ENCODE data around the gene WRAP73. TPM values are rescaled to one million over a fixed set of nuclear protein-coding genes. Genes with fewer than 3 reads are reported as not detected.
"Not testable (repeated sequence)": the region's sequence is repeated elsewhere in the genome, so short reads cannot be mapped to it uniquely, and the experiment has no call there.

The WRAP73 gene
- total RNA-seq, 2 donors from 2014 or later: 39.9 TPM

GRCh38 chr1:3622102-3622501, 27.8 kb downstream of the WRAP73 start:
- peaks cover 33% of the 10 kb centered on the region for H3K4me1 Mint-ChIP-seq (ENCODE audit: low read depth)

DNA sequence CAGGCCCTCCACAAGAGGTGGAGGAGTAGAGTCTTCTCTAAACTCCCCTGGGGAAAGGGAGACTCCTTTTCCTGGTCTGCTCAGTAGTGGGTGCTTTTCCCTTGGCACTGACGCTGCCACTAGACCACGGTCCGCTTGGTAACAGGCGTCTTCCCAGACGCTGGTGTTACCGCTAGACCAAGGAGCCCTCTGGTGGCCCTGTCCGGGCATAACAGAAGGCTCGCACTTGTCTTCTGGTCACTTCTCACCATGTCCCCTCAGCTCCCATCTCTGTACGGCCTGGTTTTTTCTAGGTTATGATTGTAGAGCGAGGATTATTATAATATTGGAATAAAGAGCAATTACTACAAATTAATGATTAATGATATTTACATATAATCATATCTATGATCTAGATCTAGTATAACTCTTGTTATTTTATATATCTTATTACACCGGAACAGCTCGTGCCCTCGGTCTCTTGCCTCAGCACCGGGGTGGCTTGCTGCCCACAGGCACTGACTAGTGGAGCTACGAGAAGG, 28.7 kb downstream of the WRAP73 start:
- ATAC-seq (replicated peaks in 1 of 2); H3K27ac Mint-ChIP-seq; H3K9me3 Mint-ChIP-seq; H3K4me3 Mint-ChIP-seq; H3K36me3 Mint-ChIP-seq (ENCODE audit: insufficient read depth in 2 of 2); H3K27me3 Mint-ChIP-seq (ENCODE audit: low read depth): not testable (repeated sequence)
- peak in 1 of 2 donors; percentile 18 for DNase-seq
- peaks cover 31% of the 10 kb centered on the region for H3K4me1 Mint-ChIP-seq (ENCODE audit: low read depth)

More at GRCh38 chr1:3622102-3622501, 27.8 kb downstream of the WRAP73 start:
- not testable (repeated sequence) for DNase-seq; H3K36me3 Mint-ChIP-seq (ENCODE audit: insufficient read depth in 2 of 2); H3K4me3 Mint-ChIP-seq; H3K27me3 Mint-ChIP-seq (ENCODE audit: low read depth); ATAC-seq (replicated peaks in 1 of 2); H3K9me3 Mint-ChIP-seq; H3K27ac Mint-ChIP-seq

DNA sequence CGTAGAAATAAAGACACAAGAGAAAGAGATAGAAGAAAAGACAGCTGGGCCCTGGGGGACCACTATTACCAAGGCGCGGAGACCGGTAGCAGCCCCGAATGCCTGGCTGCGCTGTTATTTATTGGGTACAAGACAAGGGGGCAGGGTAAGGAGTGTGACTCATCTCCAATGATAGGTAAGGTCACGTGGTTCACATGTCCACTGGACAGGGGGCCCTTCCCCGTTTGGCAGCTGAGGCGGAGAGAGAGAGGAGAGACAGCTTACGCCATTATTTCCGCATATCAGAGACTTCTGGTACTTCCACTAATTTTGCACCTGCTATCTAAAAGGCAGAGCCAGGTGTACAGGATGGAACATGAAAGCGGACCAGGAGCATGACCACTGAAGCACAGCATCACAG, 29.2 kb downstream of the WRAP73 start:
- Mint-ChIP-seq H3K9me3 (no peaks in the 10 kb centered on the region), H3K36me3 (ENCODE audit: insufficient read depth in 2 of 2) (no peaks in the 10 kb centered on the region), H3K27ac (no peak overlapping the region), H3K4me3 (no peak overlapping the region), H3K27me3 (ENCODE audit: low read depth) (no peaks in the 10 kb centered on the region), H3K4me1 (ENCODE audit: low read depth) (peaks cover 26% of the 10 kb centered on the region)
- DNase-seq: no peak
- no peak for ATAC-seq (replicated peaks in 1 of 2)

- Mint-ChIP-seq H3K4me3 (peak overlapping the region in 1 of 2 donors; percentile 23), H3K36me3 (ENCODE audit: insufficient read depth in 2 of 2) (no peaks in the 10 kb centered on the region), H3K9me3 (no peaks in the 10 kb centered on the region), H3K27me3 (ENCODE audit: low read depth) (peaks cover 1% of the 10 kb centered on the region), H3K27ac (no peak overlapping the region), H3K4me1 (ENCODE audit: low read depth) (peaks cover 20% of the 10 kb centered on the region)
- DNase-seq (peak; percentile 74 to 75), ATAC-seq (replicated peaks in 1 of 2) (peak; percentile 78 to 83)
Measured at GRCh38 chr1:3618881-3619671, 30.8 kb downstream of the WRAP73 start.

- Mint-ChIP-seq H3K4me1 (ENCODE audit: low read depth) (peaks cover 14% of the 10 kb centered on the region), H3K9me3 (no peaks in the 10 kb centered on the region), H3K4me3 (no peak overlapping the region), H3K27me3 (ENCODE audit: low read depth) (peaks cover 5% of the 10 kb centered on the region), H3K36me3 (ENCODE audit: insufficient read depth in 2 of 2) (no peaks in the 10 kb centered on the region), H3K27ac (no peak overlapping the region)
- DNase-seq (no peak), ATAC-seq (replicated peaks in 1 of 2) (no peak)
Measured at GRCh38 chr1:3618531-3618880, 31.4 kb downstream of the WRAP73 start.

GRCh38 chr1:3617806-3618345, 32.0 kb downstream of the WRAP73 start:
- H3K27me3 Mint-ChIP-seq (ENCODE audit: low read depth): peaks cover 5% of the 10 kb centered on the region
- H3K4me3 Mint-ChIP-seq: no peak overlapping the region
- no peak overlapping the region for H3K27ac Mint-ChIP-seq
- ATAC-seq (replicated peaks in 1 of 2) (no peak), DNase-seq (no peak)
- no peaks in the 10 kb centered on the region for H3K9me3 Mint-ChIP-seq
- no peaks in the 10 kb centered on the region for H3K36me3 Mint-ChIP-seq (ENCODE audit: insufficient read depth in 2 of 2)
- H3K4me1 Mint-ChIP-seq (ENCODE audit: low read depth): peaks cover 8% of the 10 kb centered on the region

- no peak overlapping the region for H3K4me3 Mint-ChIP-seq
- peaks cover under 1% of the 10 kb centered on the region for H3K4me1 Mint-ChIP-seq (ENCODE audit: low read depth)
- ATAC-seq (replicated peaks in 1 of 2): no peak
Measured at GRCh38 chr1:3616861-3617260, 33.0 kb downstream of the WRAP73 start.

GRCh38 chr1:3614755-3615742, 34.9 kb downstream of the WRAP73 start:
- ATAC-seq (replicated peaks in 1 of 2) (no peak), DNase-seq (no peak)
- peaks cover 11% of the 10 kb centered on the region for H3K27me3 Mint-ChIP-seq (ENCODE audit: low read depth)
- no peaks in the 10 kb centered on the region for H3K36me3 Mint-ChIP-seq (ENCODE audit: insufficient read depth in 2 of 2)
- no peaks in the 10 kb centered on the region for H3K9me3 Mint-ChIP-seq
- H3K27ac Mint-ChIP-seq: no peak overlapping the region
- H3K4me1 Mint-ChIP-seq (ENCODE audit: low read depth): peaks cover 4% of the 10 kb centered on the region
- H3K4me3 Mint-ChIP-seq: no peak overlapping the region

More at GRCh38 chr1:3616861-3617260, 33.0 kb downstream of the WRAP73 start:
- peaks cover 5% of the 10 kb centered on the region for H3K27me3 Mint-ChIP-seq (ENCODE audit: low read depth)
- DNase-seq: no peak
- no peaks in the 10 kb centered on the region for H3K36me3 Mint-ChIP-seq (ENCODE audit: insufficient read depth in 2 of 2)
- H3K27ac Mint-ChIP-seq: no peak overlapping the region
- no peaks in the 10 kb centered on the region for H3K9me3 Mint-ChIP-seq

GRCh38 chr1:3612123-3612522, 37.8 kb downstream of the WRAP73 start:
- ATAC-seq (replicated peaks in 1 of 2) (no peak), DNase-seq (no peak)
- Mint-ChIP-seq H3K36me3 (ENCODE audit: insufficient read depth in 2 of 2) (no peaks in the 10 kb centered on the region), H3K9me3 (no peaks in the 10 kb centered on the region), H3K27ac (no peak overlapping the region), H3K4me1 (ENCODE audit: low read depth) (peaks cover 4% of the 10 kb centered on the region), H3K27me3 (ENCODE audit: low read depth) (peaks cover 16% of the 10 kb centered on the region), H3K4me3 (peak overlapping the region; percentile 68 to 78)

DNA sequence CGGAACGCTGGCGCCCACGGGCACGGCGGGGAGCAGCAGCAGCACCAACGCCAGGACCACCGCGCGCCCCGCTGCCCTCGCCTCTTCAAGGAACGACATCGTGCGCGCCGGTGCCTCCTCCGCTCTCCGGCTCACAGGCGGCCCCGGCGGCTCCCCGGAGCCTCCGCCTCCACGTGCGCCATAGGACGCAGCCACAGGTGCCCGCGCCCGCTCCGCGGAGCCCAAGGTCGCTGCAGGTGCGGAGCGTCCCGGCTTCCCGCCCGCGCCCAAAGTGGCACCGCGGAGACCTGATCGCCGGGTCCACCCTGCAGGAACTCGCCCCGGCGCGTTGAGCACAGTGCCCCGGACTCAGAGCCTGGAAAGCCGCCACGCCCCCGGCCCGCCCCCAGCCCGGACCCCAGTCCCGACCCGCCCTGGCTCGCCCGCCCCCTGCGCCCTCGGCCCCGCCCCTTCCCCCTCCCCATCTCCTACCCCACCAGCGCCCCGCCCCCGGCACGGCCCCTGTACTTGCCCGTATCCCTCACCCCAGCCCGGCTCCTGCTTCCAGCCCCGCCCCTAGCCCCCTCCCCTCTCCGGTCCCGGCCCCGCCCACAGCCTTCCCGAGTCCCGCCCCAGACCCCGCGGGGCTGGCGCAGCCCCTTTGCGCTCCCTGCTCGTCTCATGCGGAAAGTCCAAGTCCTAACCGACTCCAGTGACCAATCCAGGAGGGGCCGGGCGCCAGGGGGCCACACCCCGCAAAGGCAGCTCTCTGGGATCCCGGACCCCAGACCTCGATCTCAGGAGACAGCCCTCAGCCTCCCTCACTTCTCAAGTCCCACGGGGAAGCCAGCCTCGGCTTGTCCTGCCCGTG, 38.5 kb downstream of the WRAP73 start, which contains the start of gene MEGF6:
TSS of gene MEGF6 (minus strand) at position 339 of the 850 bp plus-strand sequence. CDS start at position 99, 240 bp downstream.
- Mint-ChIP-seq H3K4me3 (peak within 1 kb of the TSS; percentile 68 to 78), H3K27ac (no peak within 1 kb of the TSS), H3K9me3 (no peaks in the 10 kb centered on the region), H3K27me3 (ENCODE audit: low read depth) (peaks cover 16% of the 10 kb centered on the region), H3K36me3 (ENCODE audit: insufficient read depth in 2 of 2) (no peaks in the 10 kb centered on the region), H3K4me1 (ENCODE audit: low read depth) (peaks cover 4% of the 10 kb centered on the region)
- DNase-seq (peak in 1 of 2 donors; percentile 38), ATAC-seq (replicated peaks in 1 of 2) (peak; percentile 48 to 63)

GRCh38 chr1:3610527-3611169, 39.3 kb downstream of the WRAP73 start:
- no peaks in the 10 kb centered on the region for H3K9me3 Mint-ChIP-seq
- peak overlapping the region; percentile 58 to 59 for H3K4me3 Mint-ChIP-seq
- no peak overlapping the region for H3K27ac Mint-ChIP-seq
- H3K36me3 Mint-ChIP-seq (ENCODE audit: insufficient read depth in 2 of 2): no peaks in the 10 kb centered on the region
- H3K27me3 Mint-ChIP-seq (ENCODE audit: low read depth): peaks cover 16% of the 10 kb centered on the region
- ATAC-seq (replicated peaks in 1 of 2) (peak in 1 of 2 donors; percentile 9), DNase-seq (no peak)
- peaks cover 4% of the 10 kb centered on the region for H3K4me1 Mint-ChIP-seq (ENCODE audit: low read depth)

Measured in activated T-cell treated with anti-CD3 and anti-CD28 coated beads, Interleukin-2, amount 50 U/mL, for 72 hours (primary cell).